NT2/D1 (cell line): ENCODE results near the gene CA7.

Source experiments
- YY1 ChIP-seq: IDR thresholded peaks from 2 replicates; pipeline ENCODE4 v1.6.1; 2011; ENCODE audit not compliant: insufficient read length, insufficient read depth
- ZNF274 ChIP-seq: IDR thresholded peaks from 2 replicates; pipeline ENCODE4 v1.6.1; 2011; ENCODE audit warnings: mild to moderate bottlenecking, low read depth, low read length

DNA sequence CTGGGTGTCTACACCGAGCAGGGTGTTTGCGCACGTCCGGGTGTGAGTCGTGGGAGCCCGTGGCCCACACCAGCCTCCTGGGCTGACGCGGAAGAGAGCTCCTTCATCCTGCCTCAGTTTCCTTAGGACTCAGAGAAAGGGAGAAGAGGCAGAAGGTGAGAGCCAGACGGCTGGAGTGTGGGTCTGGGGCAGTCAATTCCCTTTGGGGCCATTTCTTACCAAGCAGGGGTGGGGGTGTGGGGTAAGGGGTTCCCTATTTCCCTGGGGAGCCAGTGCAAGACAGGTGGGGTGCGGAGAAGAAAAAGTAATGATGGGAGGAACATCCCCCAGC, 831 bp downstream of the CA7 start:
- TF ChIP-seq YY1: no peak
- no peak for TF ChIP-seq ZNF274
